ENCODE data around the gene MYO3B. TPM values are rescaled to one million over a fixed set of nuclear protein-coding genes. Genes with fewer than 3 reads are reported as not detected.

The MYO3B gene
- total and polyA plus RNA-seq, 2 donors (not counting 3 experiments of a cell fraction or from before 2014, with no cell fraction given): 0.03 TPM; not detected in 1

DNA sequence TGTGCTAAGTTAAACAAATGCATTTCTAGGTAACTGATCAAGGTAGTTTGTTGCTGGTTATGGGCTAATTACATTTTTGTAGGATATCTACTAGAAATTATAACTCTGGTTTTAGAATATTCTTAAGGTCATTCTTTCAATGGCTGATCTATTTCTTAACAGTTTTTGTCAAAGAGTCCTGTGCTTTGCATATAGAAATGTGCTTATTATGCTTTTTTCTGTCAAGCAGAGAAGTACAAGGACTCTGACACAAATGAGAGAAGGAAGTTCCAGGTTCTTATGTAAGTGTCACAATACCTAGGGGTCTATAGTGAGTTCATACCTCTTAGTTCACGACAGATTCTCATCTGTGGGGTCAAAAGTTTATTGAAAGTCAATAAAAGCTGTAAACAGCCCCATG is 88.4 kb downstream of the MYO3B start:
- no peak for FAIRE-seq
- Histone ChIP-seq H3K4me2 (ENCODE audit: insufficient read depth, low read length) (no peak overlapping the region), H3K9me1 (replicated peaks; ENCODE audit: control insufficient read depth, extremely low read depth, insufficient read depth, low read length) (no peaks in the 10 kb centered on the region), H3K36me3 (ENCODE audit: control insufficient read depth in 2 of 2, extremely low read depth in 1 of 2, insufficient read depth in 2 of 2, low read length in 2 of 2) (no peaks in the 10 kb centered on the region), H3K4me1 (ENCODE audit: control insufficient read depth, extremely low read depth, insufficient read depth, low read length) (no peaks in the 10 kb centered on the region), H3K27me3 (ENCODE audit: control insufficient read depth in 2 of 2, insufficient read depth in 2 of 2, low read length in 2 of 2) (peaks cover 4 to 5% of the 10 kb centered on the region in 2 experiments), H3K9me3 (replicated peaks; ENCODE audit: control insufficient read depth, insufficient read depth, low read length) (no peaks in the 10 kb centered on the region), H4K20me1 (replicated peaks; ENCODE audit: control insufficient read depth, extremely low read depth, insufficient read depth, low read length) (no peaks in the 10 kb centered on the region), H3K27ac (ENCODE audit: insufficient read depth, low read depth, low read length) (no peak overlapping the region), H3K9ac (replicated peaks; ENCODE audit: extremely low read depth, insufficient read depth, low read length) (no peak overlapping the region), H2AFZ (ENCODE audit: low read depth, low read length) (no peak overlapping the region), H3K4me3 (replicated peaks in 1 of 3; ENCODE audit: insufficient read depth in 1 of 3, low read depth in 1 of 3, low read length in 3 of 3) (no peak overlapping the region), H3K79me2 (ENCODE audit: control insufficient read depth, insufficient read depth, low read length) (no peaks in the 10 kb centered on the region)
- TF ChIP-seq EZH2 (IDR thresholded peaks at IDR 0.05; ENCODE audit: borderline replicate concordance, low read depth, low read length, severe bottlenecking) (no peak), POLR2AphosphoS5 (IDR thresholded peaks at IDR 0.05; ENCODE audit: insufficient read depth, low read depth, low read length) (no peak), MYC (IDR thresholded peaks at IDR 0.05; ENCODE audit: low read depth, low read length) (no peak), FOS (IDR thresholded peaks at IDR 0.05; ENCODE audit: borderline replicate concordance, insufficient read depth, low read length) (no peak), JUN (IDR thresholded peaks at IDR 0.05; ENCODE audit: borderline replicate concordance, insufficient read depth, insufficient read length, low read depth) (no peak), GATA2 (IDR thresholded peaks at IDR 0.05; ENCODE audit: insufficient read depth, insufficient read length, low read depth, low read length) (no peak), POLR2A (IDR thresholded peaks at IDR 0.05; ENCODE audit: low read depth, low read length) (no peak)
- TF ChIP-seq, protein P1, sequence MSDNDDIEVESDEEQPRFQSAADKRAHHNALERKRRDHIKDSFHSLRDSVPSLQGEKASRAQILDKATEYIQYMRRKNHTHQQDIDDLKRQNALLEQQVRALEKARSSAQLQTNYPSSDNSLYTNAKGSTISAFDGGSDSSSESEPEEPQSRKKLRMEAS (IDR thresholded peaks at IDR 0.05; ENCODE audit: insufficient read depth, insufficient read length): no peak
- TF ChIP-seq, protein P2, sequence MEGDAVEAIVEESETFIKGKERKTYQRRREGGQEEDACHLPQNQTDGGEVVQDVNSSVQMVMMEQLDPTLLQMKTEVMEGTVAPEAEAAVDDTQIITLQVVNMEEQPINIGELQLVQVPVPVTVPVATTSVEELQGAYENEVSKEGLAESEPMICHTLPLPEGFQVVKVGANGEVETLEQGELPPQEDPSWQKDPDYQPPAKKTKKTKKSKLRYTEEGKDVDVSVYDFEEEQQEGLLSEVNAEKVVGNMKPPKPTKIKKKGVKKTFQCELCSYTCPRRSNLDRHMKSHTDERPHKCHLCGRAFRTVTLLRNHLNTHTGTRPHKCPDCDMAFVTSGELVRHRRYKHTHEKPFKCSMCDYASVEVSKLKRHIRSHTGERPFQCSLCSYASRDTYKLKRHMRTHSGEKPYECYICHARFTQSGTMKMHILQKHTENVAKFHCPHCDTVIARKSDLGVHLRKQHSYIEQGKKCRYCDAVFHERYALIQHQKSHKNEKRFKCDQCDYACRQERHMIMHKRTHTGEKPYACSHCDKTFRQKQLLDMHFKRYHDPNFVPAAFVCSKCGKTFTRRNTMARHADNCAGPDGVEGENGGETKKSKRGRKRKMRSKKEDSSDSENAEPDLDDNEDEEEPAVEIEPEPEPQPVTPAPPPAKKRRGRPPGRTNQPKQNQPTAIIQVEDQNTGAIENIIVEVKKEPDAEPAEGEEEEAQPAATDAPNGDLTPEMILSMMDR (IDR thresholded peaks at IDR 0.05; ENCODE audit: extremely low read depth in 1 of 2, insufficient read depth in 1 of 2, low read depth in 1 of 2, low read length in 2 of 2): no peak
- dilution Hi-C loops (cut with MboI; ENCODE audit: extremely low pct_ligation_motif_present, low sequenced_read_pairs): no loop called here
- CTCF ChIA-PET: interaction anchor here (1.2 kb wide), 1 partner anchor 10 kb away, joined by 3 read pairs; no protein-coding TSS in a partner anchor
- POLR2A ChIA-PET: no interaction called here
- BruUV-seq (replicated peaks): no TSS peak
- DNase-seq (ENCODE audit: low read depth, low spot score): no peak
- intact Hi-C loops (cut with micrococcal nuclease): no loop called here
